Spleen (tissue), 11 donors: ENCODE measurements around the gene TAF10. TPM values are rescaled to one million over a fixed set of nuclear protein-coding genes. Genes with fewer than 3 reads are reported as not detected.

Experiments
- DNase-seq: peaks from one replicate; pipeline ENCODE4 v3.0.0-alpha.2; 2020
- H3K27ac ChIP-seq, 8 donors: fragments of 200-600 bp; sonication (generic) in 7 of 8; 1 replicate in 4 of 8; 2 replicates in 4 of 8; pipeline versions ENCODE4 v1.5.0 to v1.8.0; 2016 to 2021; ENCODE audit warnings: inconsistent platforms in 4 of 8, mild to moderate bottlenecking in 4 of 8, moderate library complexity in 1 of 8
- H3K27me3 ChIP-seq, 7 donors: fragments of 200-600 bp; sonication (generic) in 6 of 7; replicated peaks in 1 of 7; 1 replicate in 4 of 7; 2 replicates in 3 of 7; pipeline versions ENCODE4 v1.5.0 to v1.8.0; 2016 to 2021; ENCODE audit warnings: inconsistent platforms in 3 of 7, mild to moderate bottlenecking in 1 of 7
- H3K36me3 ChIP-seq, 6 donors: fragments of 200-600 bp; sonication (generic) in 5 of 6; 1 replicate in 4 of 6; 2 replicates in 2 of 6; pipeline versions ENCODE4 v1.5.0 to v1.8.0; 2016 to 2021; ENCODE audit warnings: inconsistent platforms in 2 of 6
- H3K4me1 ChIP-seq, 6 donors: fragments of 200-600 bp; sonication (generic) in 5 of 6; 1 replicate in 3 of 6; 2 replicates in 3 of 6; pipeline versions ENCODE4 v1.5.0 to v1.8.0; 2016 to 2021; ENCODE audit warnings: inconsistent platforms in 3 of 6
- H3K4me3 ChIP-seq, 8 donors: fragments of 200-600 bp; sonication (generic) in 7 of 8; 1 replicate in 4 of 8; 2 replicates in 4 of 8; pipeline versions ENCODE4 v1.5.0 to v1.8.0; 2016 to 2021; ENCODE audit warnings: inconsistent platforms in 4 of 8, mild to moderate bottlenecking in 4 of 8, moderate library complexity in 2 of 8
- H3K9me3 ChIP-seq, 8 donors: fragments of 200-600 bp; sonication (generic) in 7 of 8; 1 replicate in 4 of 8; 2 replicates in 4 of 8; pipeline versions ENCODE4 v1.5.0 to v1.8.0; 2016 to 2021; ENCODE audit warnings: inconsistent platforms in 4 of 8
- CTCF ChIP-seq, 11 experiments: fragments of 200-600 bp in 7 of 11; fragments of 450-650 bp in 4 of 11; sonication (generic) in 4 of 11; IDR thresholded peaks in 8 of 11; conservative IDR thresholded peaks in 3 of 11; 1 replicate in 7 of 11; 2 replicates in 4 of 11; pipeline versions ENCODE4 v1.4.0 to v1.8.0; 2016 to 2021; ENCODE audit warnings: antibody characterized with exemption in 11 of 11, inconsistent platforms in 4 of 11, mild to moderate bottlenecking in 1 of 11
- POLR2A ChIP-seq, 3 donors: fragments of 450-650 bp; IDR thresholded peaks; one replicate each; pipeline ENCODE4 v1.5.1; 2017; ENCODE audit warnings: antibody characterized with exemption in 3 of 3, mild to moderate bottlenecking in 1 of 3
- POLR2AphosphoS5 ChIP-seq, 3 donors: sonication (generic); formaldehyde crosslinking; IDR thresholded peaks; one replicate each; pipeline ENCODE4 v1.5.1; 2017; ENCODE audit warnings: antibody characterized with exemption in 3 of 3
- WGBS, 5 donors: extraction: QIAGEN DNeasy Blood & Tissue Kit in 3 of 5; methylation state at CpG; one replicate each; pipeline versions ENCODE4 v1.1.5 to v1.1.7; 2013 to 2018; 5-methylcytosine and 5-hydroxymethylcytosine counted together
- intact Hi-C: fragments of 100-400 bp; cut with DNase I; formaldehyde crosslinking; loops from one replicate; pipeline ENCODE4 v1.15.0; 2023; ENCODE audit warnings: low total_unique reads
- polyA plus RNA-seq, 3 donors: library from polyadenylated mRNA; stranded (reverse); fragments of 200-250 nt; gene quantifications; one replicate each; pipeline ENCODE4 v1.2.1, GENCODE V29; 2013
- total RNA-seq, 7 donors: library from RNA; depleted of rRNA in 3 of 7; stranded (reverse); fragments of >200 nt in 3 of 7; fragmentation: NEBNext Ultra II Directional in 4 of 7; extraction: Animal tissue kit (Norgen Biotek cat#: 25700) in 4 of 7; gene quantifications; one replicate each; pipeline versions ENCODE4 v1.1.0 to v1.2.1, GENCODE V29; 2016 to 2021
- donor health status: healthy with polysubstance abuse.
- donor health status: DM: no; HTN: no; CAD: no; lungs with moderate emphysema.
- donor health status: DM: no; HTN: no; CAD: no.
- donor health status: Bipolar disorder and iron deficiency.
- donor health status: healthy.
- donor health status: DM: no; HTN: no; CAD: no.
- donor health status: DM: yes; HTN: yes; CAD: no.

The TAF10 gene
- total and polyA plus RNA-seq, 10 donors, result 103 to 159 (median 144) TPM

DNA sequence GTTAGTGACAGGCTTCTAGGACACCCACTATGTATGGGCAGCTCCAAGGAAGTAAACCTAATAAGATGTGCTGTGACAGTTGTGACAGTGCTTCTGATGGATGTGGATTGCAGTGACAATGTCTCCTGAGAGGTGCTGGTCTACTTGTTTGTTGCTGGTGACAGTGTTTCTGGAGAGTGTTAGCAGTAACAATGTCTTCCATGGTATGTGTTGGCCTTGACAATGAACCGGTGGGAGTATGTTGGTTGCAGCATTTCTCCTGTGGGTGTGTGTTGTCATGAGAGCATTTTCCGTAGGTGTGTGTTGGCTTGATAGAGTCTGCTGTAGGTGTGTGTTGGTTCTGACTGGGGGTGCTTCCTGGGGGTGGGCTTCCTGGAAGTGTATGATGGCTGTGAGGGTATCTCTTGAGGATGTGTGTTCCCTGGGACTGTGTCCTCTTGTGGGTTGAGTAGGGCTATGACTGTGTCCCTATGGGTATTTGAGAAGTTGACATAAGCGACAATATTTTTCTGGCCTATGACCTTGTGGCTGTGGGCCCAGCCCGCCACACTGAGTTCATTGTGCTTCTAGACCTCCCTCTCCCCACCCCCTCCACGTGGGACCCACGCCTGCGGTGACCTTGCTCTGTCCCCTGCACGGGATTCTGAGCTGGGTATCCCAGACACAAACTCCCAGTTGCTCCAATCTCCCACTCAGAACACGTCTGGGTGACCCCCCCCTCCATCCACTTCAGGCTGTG, 42.4 kb upstream of the TAF10 start:
- Histone ChIP-seq H3K4me3 (peak overlapping the region; percentile 25 to 73 (median 34)), H3K27ac (peak overlapping the region; percentile 51 to 86 (median 71)), H3K9me3 (no peaks in the 10 kb centered on the region), H3K27me3 (peaks cover 0 to 24% (median 0%) of the 10 kb centered on the region in 7 donors), H3K36me3 (no peaks in the 10 kb centered on the region), H3K4me1 (peaks cover 2 to 66% (median 32%) of the 10 kb centered on the region in 6 donors)
- WGBS, 5 donors, result 59 to 70% (median 66%) methylated on average over 8 to 9 of the region's 9 CpGs
- DNase-seq, result peak; percentile 78
- intact Hi-C loops, result no loop called here
- no peak for TF ChIP-seq POLR2A (IDR thresholded peaks at IDR 0.05)
- TF ChIP-seq CTCF (IDR thresholded peaks at IDR 0.05 in 8 of 11, conservative IDR thresholded peaks at IDR 0.05 in 3 of 11), result no peak
- no peak for TF ChIP-seq POLR2AphosphoS5 (IDR thresholded peaks at IDR 0.05)

DNA sequence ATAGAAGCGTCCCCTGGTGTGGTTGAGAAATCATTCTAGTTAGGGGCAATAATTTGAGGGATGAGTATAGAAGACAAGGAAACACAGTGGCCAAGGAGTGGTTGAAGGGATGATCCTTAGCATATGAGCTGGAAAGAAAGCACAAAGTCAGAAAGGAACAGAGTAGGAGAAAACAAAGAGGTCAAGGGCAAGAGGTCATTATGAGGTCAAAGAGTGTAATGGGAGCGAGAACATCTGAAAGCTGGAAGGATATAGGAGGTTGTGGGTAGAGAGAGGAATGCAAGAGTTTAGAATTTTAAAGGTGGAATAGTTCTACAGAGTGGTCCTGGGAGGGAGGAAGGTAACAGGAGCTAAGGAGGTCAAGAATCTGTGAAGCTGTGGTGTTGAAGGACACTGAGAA, 41.6 kb upstream of the TAF10 start:
- WGBS, 5 donors, result 82 to 92% (median 89%) methylated on average over 2 of the region's 2 CpGs
- H3K4me3 ChIP-seq, result no peak overlapping the region
- intact Hi-C loops, result no loop called here

GRCh38 chr11:6653097-6653496, 41.1 kb upstream of the TAF10 start:
- no peak for DNase-seq
- Histone ChIP-seq H3K4me3 (no peak overlapping the region), H3K27me3 (peaks cover 0 to 24% (median 0%) of the 10 kb centered on the region in 7 donors), H3K27ac (peak overlapping the region in 1 of 8 donors; percentile 16), H3K4me1 (peaks cover 12 to 80% (median 43%) of the 10 kb centered on the region in 6 donors), H3K36me3 (no peaks in the 10 kb centered on the region), H3K9me3 (no peaks in the 10 kb centered on the region)
- TF ChIP-seq CTCF (IDR thresholded peaks at IDR 0.05 in 8 of 11, conservative IDR thresholded peaks at IDR 0.05 in 3 of 11) (no peak), POLR2AphosphoS5 (IDR thresholded peaks at IDR 0.05) (peak in 1 of 3 donors; percentile 11)
- WGBS, 5 donors, result 76 to 96% (median 83%) methylated on average over 1 of the region's 1 CpG
- intact Hi-C loops, result no loop called here

More for the DNA sequence above, 41.6 kb upstream of the TAF10 start:
- TF ChIP-seq POLR2A (IDR thresholded peaks at IDR 0.05) (no peak), POLR2AphosphoS5 (IDR thresholded peaks at IDR 0.05) (no peak)
- peaks cover 10 to 74% (median 38%) of the 10 kb centered on the region in 6 donors for H3K4me1 ChIP-seq
- no peak for DNase-seq
- H3K27ac ChIP-seq, result peak overlapping the region in 1 of 8 donors; percentile 86
- H3K9me3 ChIP-seq, result no peaks in the 10 kb centered on the region
- H3K27me3 ChIP-seq, result peaks cover 0 to 24% (median 0%) of the 10 kb centered on the region in 7 donors
- H3K36me3 ChIP-seq, result no peaks in the 10 kb centered on the region

GRCh38 chr11:6652182-6652581, 40.2 kb upstream of the TAF10 start:
- no peaks in the 10 kb centered on the region for H3K9me3 ChIP-seq
- TF ChIP-seq POLR2A (IDR thresholded peaks at IDR 0.05) (no peak), POLR2AphosphoS5 (IDR thresholded peaks at IDR 0.05) (no peak), CTCF (IDR thresholded peaks at IDR 0.05 in 8 of 11, conservative IDR thresholded peaks at IDR 0.05 in 3 of 11) (no peak)
- H3K27ac ChIP-seq, result no peak overlapping the region
- H3K36me3 ChIP-seq, result no peaks in the 10 kb centered on the region
- peaks cover 0 to 24% (median 0%) of the 10 kb centered on the region in 7 donors for H3K27me3 ChIP-seq
- no peak overlapping the region for H3K4me3 ChIP-seq
- 48 to 67% (median 58%) methylated on average over 3 of the region's 3 CpGs for WGBS, 5 donors
- intact Hi-C loops, result no loop called here
- DNase-seq, result no peak
- H3K4me1 ChIP-seq, result peaks cover 21 to 89% (median 53%) of the 10 kb centered on the region in 6 donors
